Panc1 (cell line): ENCODE data around the gene ADA. TPM values are rescaled to one million over a fixed set of nuclear protein-coding genes. Genes with fewer than 3 reads are reported as not detected.

Source experiments
- ATAC-seq: fragments of 200-7000 bp; cut with Tn5 transposase; 2 replicates; pipeline ENCODE4 v1.9.1; 2020; ENCODE audit warnings: mild to moderate bottlenecking, moderate library complexity
- BruUV-seq: library from RNA; stranded (reverse); fragments of 400-500 nt; replicated peaks from 2 replicates; lab custom pipeline; 2021; lab: Mats Ljungman, UMichigan
- CTCF ChIA-PET: fragments of 300-600 bp; sonication (Branson Sonifier 250); formaldehyde crosslinking; loops from one replicate; lab custom pipeline; 2022; ENCODE audit warnings: antibody characterized with exemption; lab: Charles Lee
- POLR2A ChIA-PET: fragments of 300-600 bp; sonication (Branson Sonifier 250); formaldehyde crosslinking; loops from one replicate; lab custom pipeline; 2022; ENCODE audit warnings: antibody characterized with exemption; lab: Charles Lee
- DNase-seq: peaks from one replicate; pipeline ENCODE4 v3.0.0-alpha.2; 2010; ENCODE audit warnings: low read depth, low spot score
- H3K27ac ChIP-seq: 2 replicates; pipeline ENCODE4 v1.5.1; 2011; ENCODE audit warnings: mild to moderate bottlenecking, low read length, inconsistent platforms
- H3K27me3 ChIP-seq: fragments of 200-500 bp; sonication (Bioruptor generic); 2 replicates; pipeline ENCODE4 v1.6.0; 2014; ENCODE audit warnings: low read length, inconsistent platforms; ENCODE audit not compliant: control insufficient read depth, insufficient read depth
- H3K36me3 ChIP-seq: fragments of 200-500 bp; sonication (Bioruptor generic); 2 replicates; pipeline ENCODE4 v1.5.1; 2014; ENCODE audit warnings: inconsistent platforms, mild to moderate bottlenecking, low read length, moderate library complexity; ENCODE audit not compliant: control insufficient read depth, insufficient read depth
- H3K4me1 ChIP-seq: 2 replicates; pipeline ENCODE4 v1.5.1; 2011; ENCODE audit warnings: inconsistent platforms, mild to moderate bottlenecking, low read length, moderate library complexity; ENCODE audit not compliant: control insufficient read depth, insufficient read depth
- H3K4me3 ChIP-seq, 2 experiments: 2 replicates each; pipeline ENCODE4 v1.5.1; 2011 to 2012; ENCODE audit warnings: low read depth in 2 of 2, low read length in 2 of 2, mild to moderate bottlenecking in 2 of 2, inconsistent platforms in 1 of 2, moderate library complexity in 1 of 2
- H3K9me3 ChIP-seq: fragments of 200-500 bp; sonication (Bioruptor generic); 2 replicates; pipeline ENCODE4 v1.5.1; 2014; ENCODE audit warnings: low read depth, mild to moderate bottlenecking, inconsistent platforms, low read length, moderate library complexity; ENCODE audit not compliant: control insufficient read depth, insufficient read depth
- CTCF ChIP-seq: fragments of 450-650 bp; IDR thresholded peaks from 2 replicates; pipeline ENCODE4 v1.5.1; 2017; ENCODE audit warnings: mild to moderate bottlenecking
- POLR2AphosphoS5 ChIP-seq: IDR thresholded peaks from 2 replicates; pipeline ENCODE4 v1.6.1; 2012; ENCODE audit warnings: mild to moderate bottlenecking, low read depth, low read length, moderate library complexity
- REST ChIP-seq, 2 experiments: IDR thresholded peaks; 2 replicates each; pipeline ENCODE4 v1.6.1; 2011 to 2012; ENCODE audit warnings: low read depth in 2 of 2, control low read depth in 1 of 2, low read length in 1 of 2, mild to moderate bottlenecking in 1 of 2, moderate library complexity in 1 of 2; ENCODE audit not compliant: insufficient read depth in 1 of 2
- SIN3A ChIP-seq: IDR thresholded peaks from 2 replicates; pipeline ENCODE4 v1.6.1; 2012; ENCODE audit warnings: low read depth, mild to moderate bottlenecking, low read length, moderate library complexity, borderline replicate concordance; ENCODE audit not compliant: insufficient read depth
- TCF7L2 ChIP-seq: IDR thresholded peaks from 2 replicates; pipeline ENCODE4 v1.6.1; 2011; ENCODE audit warnings: mild to moderate bottlenecking, low read depth, low read length, inconsistent platforms
- in situ Hi-C: cut with HindIII; loops from 2 replicates; pipeline ENCODE4 v1.10.0; 2016; ENCODE audit warnings: low sequenced_read_pairs, low pct_unique_long_range_greater_than_20kb
- intact Hi-C: fragments of 100-400 bp; cut with micrococcal nuclease; formaldehyde crosslinking; loops from one replicate; pipeline ENCODE4 v1.10.0; 2022; ENCODE audit not compliant: unreplicated experiment
- total RNA-seq: library from RNA; stranded (reverse); gene quantifications from one replicate; pipeline ENCODE4 v1.2.1, GENCODE V29; 2021; ENCODE audit not compliant: unreplicated experiment

ADA gene
- total RNA-seq, 1 experiment from 2014 or later: 53.8 TPM

- no TSS peak for BruUV-seq
- Histone ChIP-seq H3K4me3 (no peak overlapping the region), H3K4me1 (peaks cover 44% of the 10 kb centered on the region), H3K27me3 (no peaks in the 10 kb centered on the region), H3K27ac (no peak overlapping the region), H3K9me3 (no peaks in the 10 kb centered on the region), H3K36me3 (no peaks in the 10 kb centered on the region; the same call in 1 of the 2 replicates)
- ChIA-PET POLR2A (no interaction called here), CTCF (no interaction called here)
- intact Hi-C loops: no loop called here
- no peak for DNase-seq
- in situ Hi-C loops: no loop called here
- no peak for TF ChIP-seq POLR2AphosphoS5
- TF ChIP-seq TCF7L2: no peak
- no peak for TF ChIP-seq SIN3A
- TF ChIP-seq REST (IDR thresholded peaks at IDR 0.05; ENCODE audit: insufficient read depth in 1 of 2, low read depth in 2 of 2, low read length in 1 of 2): no peak
- TF ChIP-seq CTCF: no peak
- no peak for ATAC-seq
Observed at GRCh38 chr20:44648068-44648467, 3.4 kb downstream of the ADA start.

- Histone ChIP-seq H3K9me3 (no peaks in the 10 kb centered on the region), H3K27ac (peak overlapping the region; percentile 49), H3K27me3 (no peaks in the 10 kb centered on the region), H3K4me1 (peaks cover 56% of the 10 kb centered on the region), H3K4me3 (no peak overlapping the region), H3K36me3 (no peaks in the 10 kb centered on the region; the same call in 1 of the 2 replicates)
- no peak for ATAC-seq
- DNase-seq: no peak
- TF ChIP-seq SIN3A: no peak
- no peak for TF ChIP-seq REST (IDR thresholded peaks at IDR 0.05; ENCODE audit: insufficient read depth in 1 of 2, low read depth in 2 of 2, low read length in 1 of 2)
- no peak for TF ChIP-seq CTCF
- no peak for TF ChIP-seq TCF7L2
- no peak for TF ChIP-seq POLR2AphosphoS5
- in situ Hi-C loops: no loop called here
- CTCF ChIA-PET: interaction anchor here (0.6 kb wide), 1 partner anchor 264 kb away, joined by 11 read pairs; no protein-coding TSS in a partner anchor
- no TSS peak for BruUV-seq
- intact Hi-C loops: no loop called here
- POLR2A ChIA-PET: no interaction called here
Observed at GRCh38 chr20:44646641-44647274, 4.7 kb downstream of the ADA start.
